Measurements from ENCODE around the gene CDK5RAP2. TPM values are rescaled to one million over a fixed set of nuclear protein-coding genes. Genes with fewer than 3 reads are reported as not detected.
A peak's percentile ranks its signal among the peaks of the same experiment; 100 is the strongest.

CDK5RAP2 gene
- total and polyA plus RNA-seq, 8 donors, result 24.7 to 438 (median 31.3) TPM

GRCh38 chr9:120626512-120626911, 46.5 kb upstream of the CDK5RAP2 start:
- Histone ChIP-seq H3K4me3 (no peak overlapping the region), H3K9me3 (no peaks in the 10 kb centered on the region), H3K36me3 (peaks cover 0 to 9% (median 1%) of the 10 kb centered on the region in 4 donors), H3K27ac (peak overlapping the region in 1 of 5 donors; percentile 37), H3K27me3 (no peaks in the 10 kb centered on the region), H3K4me1 (peaks cover 12 to 37% (median 25%) of the 10 kb centered on the region in 4 donors)
- intact Hi-C loops (cut with DNase I; ENCODE audit: low total_unique reads), result no loop called here
- TF ChIP-seq CTCF (IDR thresholded peaks at IDR 0.05) (no peak), POLR2AphosphoS5 (IDR thresholded peaks at IDR 0.05) (no peak), EP300 (IDR thresholded peaks at IDR 0.05) (no peak)
- 40 to 59% (median 44%) methylated on average over 1 of the region's 1 CpG for WGBS, 5 donors
- DNase-seq, result no peak

GRCh38 chr9:120625222-120625621, 45.3 kb upstream of the CDK5RAP2 start:
- intact Hi-C loops (cut with DNase I; ENCODE audit: low total_unique reads), result no loop called here
- TF ChIP-seq EP300 (IDR thresholded peaks at IDR 0.05), result no peak
- TF ChIP-seq POLR2A (IDR thresholded peaks at IDR 0.05), result no peak
- no peak for TF ChIP-seq CTCF (IDR thresholded peaks at IDR 0.05)
- TF ChIP-seq POLR2AphosphoS5 (IDR thresholded peaks at IDR 0.05), result no peak
- peaks cover 12 to 39% (median 25%) of the 10 kb centered on the region in 4 donors for H3K4me1 ChIP-seq
- no peak for DNase-seq
- H3K27ac ChIP-seq, result no peak overlapping the region
- no peaks in the 10 kb centered on the region for H3K9me3 ChIP-seq
- no peaks in the 10 kb centered on the region for H3K27me3 ChIP-seq
- 87 to 97% (median 91%) methylated on average over 6 of the region's 6 CpGs for WGBS, 5 donors
- H3K36me3 ChIP-seq, result peaks cover 0 to 10% (median 1%) of the 10 kb centered on the region in 4 donors
- no peak overlapping the region for H3K4me3 ChIP-seq

DNA sequence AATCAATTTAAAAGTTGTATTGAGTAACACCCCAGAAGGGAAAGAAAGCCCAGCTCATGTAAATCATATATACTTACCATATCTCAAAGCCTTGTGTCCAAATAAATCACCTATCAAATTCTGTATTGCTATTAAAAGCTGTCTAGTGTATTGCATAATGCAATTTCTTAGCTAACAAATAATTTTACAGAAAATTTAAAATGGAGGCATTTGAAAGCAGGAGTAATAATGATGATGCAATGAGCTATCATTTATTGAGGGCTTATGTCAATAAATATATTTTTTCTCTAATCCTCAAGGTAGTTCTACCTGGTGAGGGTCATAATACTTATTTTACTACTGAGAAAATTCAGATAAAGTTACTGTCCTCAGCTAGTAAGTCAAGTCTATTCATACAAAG, 42.8 kb upstream of the CDK5RAP2 start:
- Histone ChIP-seq H3K4me1 (peaks cover 3 to 34% (median 17%) of the 10 kb centered on the region in 4 donors), H3K27ac (no peak overlapping the region), H3K36me3 (peaks cover 0 to 13% (median 6%) of the 10 kb centered on the region in 4 donors), H3K27me3 (no peaks in the 10 kb centered on the region), H3K4me3 (no peak overlapping the region), H3K9me3 (no peaks in the 10 kb centered on the region)
- intact Hi-C loops (cut with DNase I; ENCODE audit: low total_unique reads), result no loop called here
- no peak for DNase-seq
- no peak for TF ChIP-seq EP300 (IDR thresholded peaks at IDR 0.05)
- TF ChIP-seq CTCF (IDR thresholded peaks at IDR 0.05), result no peak
- TF ChIP-seq POLR2A (IDR thresholded peaks at IDR 0.05), result no peak
- TF ChIP-seq POLR2AphosphoS5 (IDR thresholded peaks at IDR 0.05), result no peak

DNA sequence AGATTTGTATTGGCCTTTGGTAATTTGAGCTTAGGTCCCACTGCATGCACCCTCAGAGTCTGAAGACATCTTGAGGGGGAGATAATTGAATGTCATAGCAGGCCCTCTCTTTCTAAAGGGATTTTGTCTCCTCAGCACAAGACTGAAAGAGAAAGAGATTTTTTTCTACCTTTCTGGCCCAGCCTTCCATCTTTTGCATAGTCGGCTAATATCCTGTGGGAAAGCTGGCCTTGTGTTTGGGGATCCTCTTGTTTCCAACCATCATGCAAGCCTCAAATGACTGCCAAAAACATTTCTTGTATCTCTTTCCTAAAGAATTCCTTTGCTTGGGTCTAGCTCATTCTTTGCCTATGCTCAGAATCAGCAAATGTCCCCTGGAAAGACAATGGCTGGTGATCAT, 42.0 kb upstream of the CDK5RAP2 start:
- H3K4me1 ChIP-seq, result peaks cover under 1 to 26% (median 10%) of the 10 kb centered on the region in 4 donors
- DNase-seq, result no peak
- intact Hi-C loops (cut with DNase I; ENCODE audit: low total_unique reads), result no loop called here
- no peak overlapping the region for H3K4me3 ChIP-seq
- no peak for TF ChIP-seq EP300 (IDR thresholded peaks at IDR 0.05)
- TF ChIP-seq POLR2AphosphoS5 (IDR thresholded peaks at IDR 0.05), result no peak
- TF ChIP-seq CTCF (IDR thresholded peaks at IDR 0.05), result no peak
- no peak for TF ChIP-seq POLR2A (IDR thresholded peaks at IDR 0.05)
- WGBS, 5 donors, result 92 to 100% (median 95%) methylated on average over 1 of the region's 1 CpG
- H3K27me3 ChIP-seq, result no peaks in the 10 kb centered on the region
- H3K27ac ChIP-seq, result no peak overlapping the region
- no peaks in the 10 kb centered on the region for H3K9me3 ChIP-seq
- H3K36me3 ChIP-seq, result peaks cover 0 to 13% (median 6%) of the 10 kb centered on the region in 4 donors
